GM21447 (cell line): ENCODE measurements around the gene ARFGAP3.
A peak's percentile ranks its signal among the peaks of the same experiment; 100 is the strongest.
"Not testable (repeated sequence)": the region's sequence is repeated elsewhere in the genome, so short reads cannot be mapped to it uniquely, and the experiment has no call there.

Source experiments
- ATAC-seq: cut with Tn5 transposase; IDR thresholded peaks from one replicate; pipeline ENCODE4 v1.9.1; 2021; ENCODE audit not compliant: unreplicated experiment

ARFGAP3 gene

GRCh38 chr22:42770941-42771647, 86.0 kb downstream of the ARFGAP3 start:
- ATAC-seq, result no peak

GRCh38 chr22:42770448-42770726, 86.7 kb downstream of the ARFGAP3 start:
- ATAC-seq, result no peak

DNA sequence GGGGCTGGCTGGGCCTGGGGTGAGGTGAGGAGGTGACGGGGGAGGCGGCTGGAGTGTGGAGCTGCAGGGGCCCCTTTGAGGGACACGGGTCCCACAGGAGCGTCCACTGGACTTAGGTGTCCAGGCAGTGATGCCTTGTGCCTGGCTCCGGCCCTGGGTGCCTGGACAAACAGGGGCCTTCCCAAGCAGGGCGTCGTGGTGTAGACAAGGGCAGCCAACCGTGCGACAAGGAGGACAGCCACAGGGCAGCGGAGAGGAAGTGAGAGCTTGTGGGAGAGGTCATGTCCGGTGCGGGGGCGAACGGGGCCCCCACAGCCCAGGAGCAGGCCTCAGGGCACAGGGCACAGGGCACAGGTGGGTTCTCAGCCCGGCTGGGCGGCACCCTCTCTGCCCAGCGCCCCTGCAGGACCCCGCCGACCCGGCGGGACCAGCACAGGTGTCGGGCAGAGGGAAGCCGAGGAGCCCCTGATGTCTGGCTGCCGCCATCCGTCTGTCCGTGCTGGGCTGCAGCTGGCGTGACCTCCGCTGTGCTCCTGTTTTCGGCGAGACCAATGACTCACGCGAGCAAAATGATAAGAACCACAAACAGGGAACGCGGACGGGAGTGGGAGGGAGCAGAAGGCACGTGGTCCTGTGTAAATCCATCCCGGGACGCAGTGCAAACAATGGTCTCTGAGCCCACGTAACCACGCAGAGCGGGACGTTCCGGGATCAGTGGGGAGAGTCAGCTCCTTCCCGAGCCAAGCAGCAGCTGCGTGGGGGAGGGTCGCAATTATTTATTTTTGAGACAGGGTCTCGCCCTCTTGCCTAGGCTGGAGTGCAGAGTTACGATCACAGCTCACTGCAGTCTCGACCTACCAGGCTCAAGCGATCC, 87.3 kb downstream of the ARFGAP3 start:
- ATAC-seq, result peak; percentile 79

DNA sequence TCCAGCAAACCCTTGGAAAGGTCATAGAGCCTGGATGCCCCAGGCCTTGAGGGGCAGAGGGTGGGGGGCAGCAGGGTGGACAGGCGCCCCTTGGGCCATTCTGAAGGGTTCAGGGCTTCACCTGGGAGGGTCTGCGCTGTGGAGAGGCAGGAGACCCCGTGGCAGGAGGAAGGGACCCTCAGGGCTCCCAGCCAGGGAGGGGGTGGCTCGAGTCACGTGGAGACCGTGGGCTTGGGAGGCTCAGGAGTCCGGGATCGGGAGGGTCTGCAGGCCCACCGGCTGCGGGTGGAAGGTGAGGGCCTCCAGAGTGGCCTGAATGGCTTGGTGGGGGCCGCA, 87.9 kb downstream of the ARFGAP3 start:
- ATAC-seq, result no peak

- ATAC-seq, result no peak
Measured at GRCh38 chr22:42768385-42769035, 88.6 kb downstream of the ARFGAP3 start.

- no peak for ATAC-seq
Measured at GRCh38 chr22:42766860-42767259, 90.2 kb downstream of the ARFGAP3 start.

GRCh38 chr22:42764895-42765363, 92.1 kb downstream of the ARFGAP3 start:
- no peak for ATAC-seq

DNA sequence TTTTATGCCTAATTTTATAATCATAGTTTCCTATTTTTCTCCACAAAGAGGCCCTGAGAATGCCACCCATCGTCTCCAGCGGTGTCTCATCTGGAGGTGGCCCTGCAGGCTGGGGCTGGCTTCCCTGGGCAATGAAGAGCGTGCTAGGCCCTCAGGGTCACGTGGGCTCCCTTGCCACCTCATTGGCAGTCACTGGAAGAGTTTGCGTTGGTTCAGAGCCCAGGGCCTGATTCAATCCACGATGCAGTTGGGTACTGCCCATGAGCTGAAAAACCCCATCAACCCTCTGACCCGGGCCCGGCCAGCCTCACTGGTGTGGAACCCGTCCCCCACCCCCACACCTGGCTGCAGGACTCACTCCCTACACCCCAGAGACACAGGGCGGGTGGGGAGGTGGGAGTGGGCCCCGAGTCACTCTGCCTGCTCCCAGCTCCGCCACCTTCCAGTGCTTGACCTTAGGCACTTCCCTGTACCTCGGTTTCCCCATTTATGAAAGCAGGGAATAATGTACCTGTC, 93.0 kb downstream of the ARFGAP3 start:
- no peak for ATAC-seq

DNA sequence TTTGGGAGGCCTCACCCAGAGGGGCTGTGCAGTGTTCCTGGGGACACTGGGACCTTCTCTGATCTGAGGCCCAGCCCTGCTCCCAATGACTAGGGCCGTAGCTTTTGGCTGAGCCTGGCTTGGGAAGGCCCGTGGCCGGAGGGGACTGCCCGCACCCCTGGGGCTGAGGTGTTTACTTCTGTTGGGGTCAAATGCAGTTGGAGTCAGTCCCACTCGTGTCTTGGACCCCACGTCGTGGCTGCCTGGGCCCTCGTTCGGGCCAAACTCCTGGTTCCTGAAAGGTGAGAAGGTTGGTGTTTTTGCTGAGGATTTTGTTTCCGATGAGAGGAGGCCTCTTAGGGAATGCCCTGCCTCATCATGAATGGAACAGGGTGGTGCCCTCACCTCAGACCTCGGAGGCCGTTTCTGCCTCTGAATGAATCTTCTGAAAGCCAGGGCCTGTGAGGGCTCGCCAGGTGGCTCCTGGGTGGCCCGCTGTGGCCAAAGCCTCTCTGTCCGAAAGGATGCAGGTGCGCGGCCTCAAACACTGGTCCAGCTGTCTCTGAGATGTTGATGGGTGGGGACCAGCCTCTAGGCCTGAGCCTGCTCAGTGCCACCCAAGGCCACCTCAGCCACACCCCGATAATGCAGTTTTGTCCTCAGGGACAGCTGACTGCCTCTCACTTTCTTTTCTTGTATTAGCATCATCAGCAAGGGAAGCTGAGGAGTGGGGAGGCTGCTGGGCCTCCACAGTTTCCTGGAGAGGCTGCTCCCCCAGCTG, 96.1 kb downstream of the ARFGAP3 start:
- no peak for ATAC-seq

- ATAC-seq, result no peak
Measured at GRCh38 chr22:42758931-42759629, 98.0 kb downstream of the ARFGAP3 start.

DNA sequence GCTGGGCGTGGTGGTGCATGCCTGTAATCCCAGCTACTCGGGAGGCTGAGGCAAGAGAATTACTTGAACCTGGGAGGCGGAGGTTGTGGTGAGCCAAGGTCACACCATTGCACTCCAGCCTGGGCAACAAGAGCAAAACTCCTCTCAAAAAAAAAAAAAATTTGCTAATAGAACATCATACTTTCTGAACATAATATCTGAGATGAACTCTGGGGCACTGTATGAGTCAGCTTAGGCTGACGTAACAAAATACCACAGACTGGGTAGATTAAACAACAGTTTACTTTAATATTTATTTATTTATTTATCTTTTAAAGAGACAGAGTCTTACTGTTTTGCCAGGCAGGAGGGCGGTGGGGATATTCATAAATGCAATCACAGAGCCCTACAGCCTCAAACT, 101.5 kb downstream of the ARFGAP3 start:
- not testable (repeated sequence) for ATAC-seq

- ATAC-seq, result not testable (repeated sequence)
Measured at GRCh38 chr22:42755121-42755520, 102.0 kb downstream of the ARFGAP3 start.

GRCh38 chr22:42754658-42755057, 102.4 kb downstream of the ARFGAP3 start:
- no peak for ATAC-seq

GRCh38 chr22:42752912-42753311, 104.2 kb downstream of the ARFGAP3 start:
- no peak for ATAC-seq

- ATAC-seq, result no peak
Measured at GRCh38 chr22:42752230-42752746, 104.8 kb downstream of the ARFGAP3 start.

GRCh38 chr22:42750421-42750820, 106.7 kb downstream of the ARFGAP3 start:
- not testable (repeated sequence) for ATAC-seq

GRCh38 chr22:42747701-42748513, 109.2 kb downstream of the ARFGAP3 start:
- ATAC-seq, result no peak
